ENCODE data around the gene ZNF423. TPM values are rescaled to one million over a fixed set of nuclear protein-coding genes. Genes with fewer than 3 reads are reported as not detected.

The ZNF423 gene
- total RNA-seq, 1 donor: 11.6 TPM

GRCh38 chr16:49747654-49748053, 108.3 kb downstream of the ZNF423 start:
- no peaks in the 10 kb centered on the region for H3K36me3 ChIP-seq (ENCODE audit: insufficient read depth, low read length)
- no peak overlapping the region for H3K4me3 ChIP-seq (ENCODE audit: insufficient read depth, low read length)
- DNase-seq (ENCODE audit: insufficient read length, low spot score, missing footprints): no peak
- no peak overlapping the region for H2AFZ ChIP-seq (ENCODE audit: low read length)
- no peaks in the 10 kb centered on the region for H3K4me1 ChIP-seq (ENCODE audit: insufficient read depth, low read length)
- no peak overlapping the region for H3K4me2 ChIP-seq (ENCODE audit: insufficient read depth, low read length)
- H3K27ac ChIP-seq (ENCODE audit: low read depth, low read length): no peak overlapping the region
- TF ChIP-seq CTCF (IDR thresholded peaks at IDR 0.05; ENCODE audit: extremely low read depth, low read depth, low read length): no peak
- H3K9me3 ChIP-seq (ENCODE audit: low read depth, low read length): no peaks in the 10 kb centered on the region
- peaks cover 9% of the 10 kb centered on the region for H4K20me1 ChIP-seq (ENCODE audit: insufficient read depth, low read length)
- H3K27me3 ChIP-seq (ENCODE audit: insufficient read depth, low read length): no peaks in the 10 kb centered on the region
- no peaks in the 10 kb centered on the region for H3K79me2 ChIP-seq (ENCODE audit: insufficient read depth, low read length)

- Histone ChIP-seq H3K79me2 (ENCODE audit: insufficient read depth, low read length) (no peaks in the 10 kb centered on the region), H3K4me2 (ENCODE audit: insufficient read depth, low read length) (no peak overlapping the region), H3K36me3 (ENCODE audit: insufficient read depth, low read length) (no peaks in the 10 kb centered on the region), H3K27ac (ENCODE audit: low read depth, low read length) (no peak overlapping the region), H3K4me1 (ENCODE audit: insufficient read depth, low read length) (no peaks in the 10 kb centered on the region), H2AFZ (ENCODE audit: low read length) (no peak overlapping the region), H3K9me3 (ENCODE audit: low read depth, low read length) (no peaks in the 10 kb centered on the region), H4K20me1 (ENCODE audit: insufficient read depth, low read length) (peaks cover 9% of the 10 kb centered on the region), H3K4me3 (ENCODE audit: insufficient read depth, low read length) (no peak overlapping the region), H3K27me3 (ENCODE audit: insufficient read depth, low read length) (no peaks in the 10 kb centered on the region)
- no peak for TF ChIP-seq CTCF (IDR thresholded peaks at IDR 0.05; ENCODE audit: extremely low read depth, low read depth, low read length)
- no peak for DNase-seq (ENCODE audit: insufficient read length, low spot score, missing footprints)
Observed at GRCh38 chr16:49746545-49746944, 109.4 kb downstream of the ZNF423 start.

GRCh38 chr16:49745311-49745747, 110.6 kb downstream of the ZNF423 start:
- H3K9me3 ChIP-seq (ENCODE audit: low read depth, low read length): no peaks in the 10 kb centered on the region
- H3K27ac ChIP-seq (ENCODE audit: low read depth, low read length): no peak overlapping the region
- no peak overlapping the region for H2AFZ ChIP-seq (ENCODE audit: low read length)
- no peaks in the 10 kb centered on the region for H3K79me2 ChIP-seq (ENCODE audit: insufficient read depth, low read length)
- no peaks in the 10 kb centered on the region for H3K4me1 ChIP-seq (ENCODE audit: insufficient read depth, low read length)
- no peaks in the 10 kb centered on the region for H3K36me3 ChIP-seq (ENCODE audit: insufficient read depth, low read length)
- H3K4me2 ChIP-seq (ENCODE audit: insufficient read depth, low read length): no peak overlapping the region
- H4K20me1 ChIP-seq (ENCODE audit: insufficient read depth, low read length): peaks cover 9% of the 10 kb centered on the region
- H3K27me3 ChIP-seq (ENCODE audit: insufficient read depth, low read length): no peaks in the 10 kb centered on the region
- no peak overlapping the region for H3K4me3 ChIP-seq (ENCODE audit: insufficient read depth, low read length)
- TF ChIP-seq CTCF (IDR thresholded peaks at IDR 0.05; ENCODE audit: extremely low read depth, low read depth, low read length): no peak
- DNase-seq (ENCODE audit: insufficient read length, low spot score, missing footprints): no peak

- Histone ChIP-seq H3K4me3 (ENCODE audit: insufficient read depth, low read length) (no peak overlapping the region), H3K36me3 (ENCODE audit: insufficient read depth, low read length) (no peaks in the 10 kb centered on the region), H3K27me3 (ENCODE audit: insufficient read depth, low read length) (no peaks in the 10 kb centered on the region), H2AFZ (ENCODE audit: low read length) (no peak overlapping the region), H3K4me2 (ENCODE audit: insufficient read depth, low read length) (no peak overlapping the region), H3K27ac (ENCODE audit: low read depth, low read length) (no peak overlapping the region), H3K4me1 (ENCODE audit: insufficient read depth, low read length) (no peaks in the 10 kb centered on the region), H3K79me2 (ENCODE audit: insufficient read depth, low read length) (no peaks in the 10 kb centered on the region), H4K20me1 (ENCODE audit: insufficient read depth, low read length) (peaks cover 7% of the 10 kb centered on the region), H3K9me3 (ENCODE audit: low read depth, low read length) (no peaks in the 10 kb centered on the region)
- DNase-seq (ENCODE audit: insufficient read length, low spot score, missing footprints): no peak
- TF ChIP-seq CTCF (IDR thresholded peaks at IDR 0.05; ENCODE audit: extremely low read depth, low read depth, low read length): no peak
Observed at GRCh38 chr16:49744244-49745220, 111.4 kb downstream of the ZNF423 start.
